H9 (cell line): Measurements from ENCODE around the gene TTC28. TPM values are rescaled to one million over a fixed set of nuclear protein-coding genes. Genes with fewer than 3 reads are reported as not detected.

Source experiments
- DNase-seq: peaks from one replicate; pipeline ENCODE4 v3.0.0-alpha.2; 2017
- H2AFZ ChIP-seq: one replicate; pipeline ENCODE4 v1.6.1; 2013; ENCODE audit warnings: mild to moderate bottlenecking, low read length, control low read depth, moderate library complexity
- H2AK5ac ChIP-seq: 2 replicates; pipeline ENCODE4 v1.6.1; 2013; ENCODE audit warnings: low read length, control low read depth, mixed read lengths; ENCODE audit not compliant: insufficient read length
- H2BK120ac ChIP-seq: one replicate; pipeline ENCODE4 v1.6.1; 2013; ENCODE audit warnings: low read depth, mild to moderate bottlenecking, low read length, control low read depth, inconsistent platforms; ENCODE audit not compliant: poor library complexity, severe bottlenecking
- H2BK12ac ChIP-seq: 2 replicates; pipeline ENCODE4 v1.6.1; 2013; ENCODE audit warnings: low read length, control low read depth, mixed read lengths, low read depth; ENCODE audit not compliant: insufficient read length
- H2BK15ac ChIP-seq: 2 replicates; pipeline ENCODE4 v1.6.1; 2013; ENCODE audit warnings: low read depth, low read length, control low read depth
- H2BK20ac ChIP-seq: one replicate; pipeline ENCODE4 v1.6.1; 2013; ENCODE audit warnings: low read depth, mild to moderate bottlenecking, low read length, control low read depth, inconsistent platforms; ENCODE audit not compliant: poor library complexity, severe bottlenecking
- H2BK5ac ChIP-seq: 2 replicates; pipeline ENCODE4 v1.6.1; 2013; ENCODE audit warnings: low read length, control low read depth, mixed read lengths; ENCODE audit not compliant: insufficient read length
- H3K14ac ChIP-seq: 2 replicates; pipeline ENCODE4 v1.6.1; 2013; ENCODE audit warnings: low read length, control low read depth; ENCODE audit not compliant: insufficient read depth
- H3K18ac ChIP-seq: 2 replicates; pipeline ENCODE4 v1.6.1; 2013; ENCODE audit warnings: low read depth, mild to moderate bottlenecking, mixed read lengths, low read length, control low read depth; ENCODE audit not compliant: insufficient read length
- H3K23ac ChIP-seq: 2 replicates; pipeline ENCODE4 v1.6.1; 2013; ENCODE audit warnings: low read length, control low read depth, mixed read lengths, low read depth; ENCODE audit not compliant: insufficient read length
- H3K23me2 ChIP-seq: 2 replicates; pipeline ENCODE4 v1.6.1; 2013; ENCODE audit warnings: low read depth, mild to moderate bottlenecking, mixed read lengths, low read length, control low read depth; ENCODE audit not compliant: insufficient read length, poor library complexity, severe bottlenecking
- H3K27ac ChIP-seq: 2 replicates; pipeline ENCODE4 v1.5.1; 2013; ENCODE audit warnings: low read length, control low read depth, mixed read lengths, low read depth; ENCODE audit not compliant: insufficient read length
- H3K27me3 ChIP-seq: 2 replicates; pipeline ENCODE4 v1.6.1; 2013; ENCODE audit warnings: low read length, control low read depth, inconsistent platforms; ENCODE audit not compliant: insufficient read depth
- H3K4ac ChIP-seq: 2 replicates; pipeline ENCODE4 v1.6.1; 2013; ENCODE audit warnings: low read depth, mild to moderate bottlenecking, control low read depth, inconsistent platforms, low read length, moderate library complexity
- H3K4me1 ChIP-seq: 2 replicates; pipeline ENCODE4 v1.6.1; 2013; ENCODE audit warnings: low read length, control low read depth, inconsistent platforms; ENCODE audit not compliant: insufficient read depth
- H3K4me2 ChIP-seq: 2 replicates; pipeline ENCODE4 v1.6.1; 2013; ENCODE audit warnings: low read length, control low read depth, mixed read lengths; ENCODE audit not compliant: insufficient read length, insufficient read depth
- H3K56ac ChIP-seq: 2 replicates; pipeline ENCODE4 v1.6.1; 2013; ENCODE audit warnings: low read depth, mild to moderate bottlenecking, mixed read lengths, low read length, control low read depth; ENCODE audit not compliant: insufficient read length
- H3K79me1 ChIP-seq: 2 replicates; pipeline ENCODE4 v1.6.1; 2013; ENCODE audit warnings: low read depth, mild to moderate bottlenecking, moderate library complexity, low read length, control low read depth, inconsistent platforms; ENCODE audit not compliant: insufficient read depth, poor library complexity, severe bottlenecking
- H3K79me2 ChIP-seq: 2 replicates; pipeline ENCODE4 v1.6.1; 2013; ENCODE audit warnings: low read length, control low read depth, inconsistent platforms; ENCODE audit not compliant: insufficient read depth
- H3K9ac ChIP-seq: 2 replicates; pipeline ENCODE4 v1.6.1; 2013; ENCODE audit warnings: low read length, control low read depth, mixed read lengths; ENCODE audit not compliant: insufficient read length; ENCODE audit errors: extremely low read depth
- H3K9me3 ChIP-seq: one replicate; pipeline ENCODE4 v1.6.1; 2013; ENCODE audit warnings: low read depth, low read length, inconsistent platforms; ENCODE audit not compliant: control insufficient read depth
- H3T11ph ChIP-seq: one replicate; pipeline ENCODE4 v1.6.1; 2013; ENCODE audit warnings: mild to moderate bottlenecking, low read length, control low read depth, inconsistent platforms
- H4K20me1 ChIP-seq: one replicate; pipeline ENCODE4 v1.6.1; 2013; ENCODE audit not compliant: control insufficient read depth, insufficient read length, insufficient read depth
- H4K5ac ChIP-seq: 2 replicates; pipeline ENCODE4 v1.6.1; 2013; ENCODE audit warnings: low read depth, mild to moderate bottlenecking, mixed read lengths, low read length, control low read depth; ENCODE audit not compliant: insufficient read length
- H4K8ac ChIP-seq: replicated peaks from 2 replicates; pipeline ENCODE4 v1.6.1; 2013; ENCODE audit warnings: low read length, control low read depth, mixed read lengths, low read depth; ENCODE audit not compliant: insufficient read length
- H4K91ac ChIP-seq: 2 replicates; pipeline ENCODE4 v1.6.1; 2013; ENCODE audit warnings: low read depth, mild to moderate bottlenecking, moderate library complexity, mixed read lengths, low read length, control low read depth; ENCODE audit not compliant: insufficient read length
- H3K27ac Mint-ChIP-seq, 3 experiments: 2 replicates in 2 of 3; 3 replicates in 1 of 3; pipeline ENCODE4 v1.8.0; 2020 to 2021; ENCODE audit warnings: mixed read lengths in 3 of 3, mild to moderate bottlenecking in 1 of 3, moderate library complexity in 1 of 3
- H3K27me3 Mint-ChIP-seq: 2 replicates; pipeline ENCODE4 v1.8.0; 2021; ENCODE audit warnings: low read depth, mild to moderate bottlenecking, moderate library complexity, mixed read lengths
- H3K36me3 Mint-ChIP-seq, 3 experiments: 2 replicates in 2 of 3; 3 replicates in 1 of 3; pipeline ENCODE4 v1.8.0; 2020 to 2021; ENCODE audit warnings: low read depth in 3 of 3, mixed read lengths in 3 of 3; ENCODE audit not compliant: insufficient read depth in 1 of 3
- H3K4me1 Mint-ChIP-seq, 2 experiments: 2 replicates each; pipeline ENCODE4 v1.8.0; 2020; ENCODE audit warnings: mixed read lengths in 2 of 2
- H3K4me3 Mint-ChIP-seq, 2 experiments: 2 replicates in 1 of 2; 3 replicates in 1 of 2; pipeline ENCODE4 v1.8.0; 2020 to 2021; ENCODE audit warnings: mild to moderate bottlenecking in 2 of 2, mixed read lengths in 2 of 2, moderate library complexity in 1 of 2
- H3K9me3 Mint-ChIP-seq, 2 experiments: 2 replicates in 1 of 2; 3 replicates in 1 of 2; pipeline ENCODE4 v1.8.0; 2020; ENCODE audit warnings: mild to moderate bottlenecking in 2 of 2, mixed read lengths in 2 of 2, moderate library complexity in 1 of 2
- WGBS: extraction: QIAGEN DNeasy Blood & Tissue Kit; methylation state at CpG from one replicate; pipeline ENCODE4 v1.1.7; 2013; ENCODE audit warnings: missing lambda C conversion rate, low lambda C conversion rate, mixed read lengths; ENCODE audit not compliant: insufficient read length; ENCODE audit errors: extremely low coverage; 5-methylcytosine and 5-hydroxymethylcytosine counted together
- total RNA-seq: library from RNA; stranded (reverse); gene quantifications from 2 replicates; pipeline ENCODE4 v1.2.1, GENCODE V29; 2021
- TF ChIP-seq, protein P1 (sequence below): fragments of 200-600 bp; sonication (generic); conservative IDR thresholded peaks from 3 replicates; pipeline ENCODE4 v1.8.0; 2021; ENCODE audit warnings: antibody characterized with exemption, mild to moderate bottlenecking

TTC28 gene
- total RNA-seq, 1 experiment from 2014 or later: 13.6 TPM

DNA sequence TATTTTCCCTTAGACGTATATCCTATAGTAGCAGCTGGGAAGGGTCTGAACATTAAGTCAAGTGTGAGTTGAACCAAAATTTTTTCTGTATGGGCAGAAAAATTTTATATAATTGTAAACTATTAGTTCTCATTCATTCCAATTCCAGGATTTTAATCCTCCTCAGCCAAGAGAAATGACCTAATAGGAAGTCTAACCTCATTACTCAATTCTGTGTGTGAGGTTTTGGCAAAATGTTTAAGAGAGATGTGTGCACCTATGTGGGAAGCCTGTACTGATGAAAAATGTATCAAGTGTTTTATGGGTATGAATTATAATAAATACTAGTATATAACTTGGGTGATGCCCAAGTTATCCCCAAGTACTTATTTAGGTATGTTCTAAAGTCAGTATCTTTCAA is 449.0 kb downstream of the TTC28 start:
- H3K56ac ChIP-seq: no peak overlapping the region
- no peak for DNase-seq
- H3K79me2 ChIP-seq: no peaks in the 10 kb centered on the region
- H2BK12ac ChIP-seq: no peak overlapping the region
- H3K4me1 ChIP-seq: peaks cover 3% of the 10 kb centered on the region; the same call in 1 of the 2 replicates
- Mint-ChIP-seq H3K4me1 (peaks cover 20 to 28% of the 10 kb centered on the region in 2 experiments), H3K9me3 (no peaks in the 10 kb centered on the region), H3K27ac (no peak overlapping the region), H3K36me3 (no peaks in the 10 kb centered on the region), H3K27me3 (no peaks in the 10 kb centered on the region; the same call in 1 of the 2 replicates), H3K4me3 (no peak overlapping the region)
- H3T11ph ChIP-seq: no peak overlapping the region
- H3K79me1 ChIP-seq: no peaks in the 10 kb centered on the region
- no peak overlapping the region for H2AK5ac ChIP-seq
- no peaks in the 10 kb centered on the region for H3K27me3 ChIP-seq
- H3K23ac ChIP-seq: no peak overlapping the region
- no peak overlapping the region for H4K5ac ChIP-seq
- no peak overlapping the region for H3K27ac ChIP-seq
- no peak overlapping the region for H4K91ac ChIP-seq
- H4K20me1 ChIP-seq: no peaks in the 10 kb centered on the region
- no peak overlapping the region for H2BK5ac ChIP-seq
- no peak overlapping the region for H3K14ac ChIP-seq
- H3K9me3 ChIP-seq: no peaks in the 10 kb centered on the region
- H2BK120ac ChIP-seq: no peak overlapping the region
- no peak overlapping the region for H2AFZ ChIP-seq
- H3K4me2 ChIP-seq: no peak overlapping the region
- H2BK15ac ChIP-seq: no peak overlapping the region
- H3K18ac ChIP-seq: no peak overlapping the region
- no peak overlapping the region for H3K4ac ChIP-seq
- H3K23me2 ChIP-seq: no peaks in the 10 kb centered on the region
- TF ChIP-seq, protein P1, sequence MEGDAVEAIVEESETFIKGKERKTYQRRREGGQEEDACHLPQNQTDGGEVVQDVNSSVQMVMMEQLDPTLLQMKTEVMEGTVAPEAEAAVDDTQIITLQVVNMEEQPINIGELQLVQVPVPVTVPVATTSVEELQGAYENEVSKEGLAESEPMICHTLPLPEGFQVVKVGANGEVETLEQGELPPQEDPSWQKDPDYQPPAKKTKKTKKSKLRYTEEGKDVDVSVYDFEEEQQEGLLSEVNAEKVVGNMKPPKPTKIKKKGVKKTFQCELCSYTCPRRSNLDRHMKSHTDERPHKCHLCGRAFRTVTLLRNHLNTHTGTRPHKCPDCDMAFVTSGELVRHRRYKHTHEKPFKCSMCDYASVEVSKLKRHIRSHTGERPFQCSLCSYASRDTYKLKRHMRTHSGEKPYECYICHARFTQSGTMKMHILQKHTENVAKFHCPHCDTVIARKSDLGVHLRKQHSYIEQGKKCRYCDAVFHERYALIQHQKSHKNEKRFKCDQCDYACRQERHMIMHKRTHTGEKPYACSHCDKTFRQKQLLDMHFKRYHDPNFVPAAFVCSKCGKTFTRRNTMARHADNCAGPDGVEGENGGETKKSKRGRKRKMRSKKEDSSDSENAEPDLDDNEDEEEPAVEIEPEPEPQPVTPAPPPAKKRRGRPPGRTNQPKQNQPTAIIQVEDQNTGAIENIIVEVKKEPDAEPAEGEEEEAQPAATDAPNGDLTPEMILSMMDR: no peak
- H3K9ac ChIP-seq: no peak overlapping the region
- H4K8ac ChIP-seq: no peak overlapping the region
- WGBS: no CpG with 5 or more reads among the region's 1 CpG
- no peak overlapping the region for H2BK20ac ChIP-seq
